Measurements from ENCODE around the gene SPTB. TPM values are rescaled to one million over a fixed set of nuclear protein-coding genes. Genes with fewer than 3 reads are reported as not detected.

The SPTB gene
- total RNA-seq, 4 donors from 2014 or later: 0.13 to 3.8 (median 1.5) TPM

DNA sequence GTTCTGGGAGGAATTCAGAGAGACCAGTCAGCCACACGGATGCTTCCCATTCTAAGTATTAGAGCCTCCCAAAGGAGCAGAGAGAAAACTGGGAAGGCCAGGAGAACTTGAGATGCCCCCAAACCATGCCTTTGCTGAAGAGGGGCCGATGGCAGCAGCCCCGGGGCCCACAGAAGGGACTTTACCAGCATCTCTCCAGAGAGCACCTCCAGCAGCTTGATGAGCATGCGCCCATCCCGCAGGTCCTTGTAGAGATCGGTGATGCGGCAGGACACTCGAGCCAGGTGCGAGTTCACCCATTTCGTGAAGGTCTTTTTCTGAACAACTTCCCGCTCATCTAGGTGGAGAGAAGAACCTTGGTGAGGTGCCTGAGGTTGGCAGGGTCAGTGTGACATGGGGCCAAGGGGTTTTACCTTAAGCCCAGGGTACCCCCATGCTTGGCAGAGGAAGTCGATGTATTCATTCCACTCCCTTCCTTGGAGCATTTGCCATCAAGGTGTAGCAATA is 74.9 kb downstream of the SPTB start:
- TF ChIP-seq, protein P1, sequence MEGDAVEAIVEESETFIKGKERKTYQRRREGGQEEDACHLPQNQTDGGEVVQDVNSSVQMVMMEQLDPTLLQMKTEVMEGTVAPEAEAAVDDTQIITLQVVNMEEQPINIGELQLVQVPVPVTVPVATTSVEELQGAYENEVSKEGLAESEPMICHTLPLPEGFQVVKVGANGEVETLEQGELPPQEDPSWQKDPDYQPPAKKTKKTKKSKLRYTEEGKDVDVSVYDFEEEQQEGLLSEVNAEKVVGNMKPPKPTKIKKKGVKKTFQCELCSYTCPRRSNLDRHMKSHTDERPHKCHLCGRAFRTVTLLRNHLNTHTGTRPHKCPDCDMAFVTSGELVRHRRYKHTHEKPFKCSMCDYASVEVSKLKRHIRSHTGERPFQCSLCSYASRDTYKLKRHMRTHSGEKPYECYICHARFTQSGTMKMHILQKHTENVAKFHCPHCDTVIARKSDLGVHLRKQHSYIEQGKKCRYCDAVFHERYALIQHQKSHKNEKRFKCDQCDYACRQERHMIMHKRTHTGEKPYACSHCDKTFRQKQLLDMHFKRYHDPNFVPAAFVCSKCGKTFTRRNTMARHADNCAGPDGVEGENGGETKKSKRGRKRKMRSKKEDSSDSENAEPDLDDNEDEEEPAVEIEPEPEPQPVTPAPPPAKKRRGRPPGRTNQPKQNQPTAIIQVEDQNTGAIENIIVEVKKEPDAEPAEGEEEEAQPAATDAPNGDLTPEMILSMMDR (IDR thresholded peaks at IDR 0.05): no peak
- no peak for TF ChIP-seq POLR2A (IDR thresholded peaks at IDR 0.05)
- Histone ChIP-seq H3K27ac (no peak overlapping the region), H3K4me1 (peaks cover 0 to 13% (median 5%) of the 10 kb centered on the region in 3 donors), H3K9me3 (no peaks in the 10 kb centered on the region), H3K4me3 (no peak overlapping the region), H3K36me3 (no peaks in the 10 kb centered on the region), H3K27me3 (no peaks in the 10 kb centered on the region)
- intact Hi-C loops (cut with DNase I): no loop called here
- WGBS, 2 donors: 81 to 89% methylated on average over 6 to 11 of the region's 12 CpGs
- DNase-seq: no peak

GRCh38 chr14:64801800-64802199 is 77.9 kb downstream of the SPTB start:
- intact Hi-C loops (cut with DNase I): no loop called here
- TF ChIP-seq, protein P1 (IDR thresholded peaks at IDR 0.05): peak in 1 of 6 experiments; percentile 23
- no peak for TF ChIP-seq POLR2A (IDR thresholded peaks at IDR 0.05)

DNA sequence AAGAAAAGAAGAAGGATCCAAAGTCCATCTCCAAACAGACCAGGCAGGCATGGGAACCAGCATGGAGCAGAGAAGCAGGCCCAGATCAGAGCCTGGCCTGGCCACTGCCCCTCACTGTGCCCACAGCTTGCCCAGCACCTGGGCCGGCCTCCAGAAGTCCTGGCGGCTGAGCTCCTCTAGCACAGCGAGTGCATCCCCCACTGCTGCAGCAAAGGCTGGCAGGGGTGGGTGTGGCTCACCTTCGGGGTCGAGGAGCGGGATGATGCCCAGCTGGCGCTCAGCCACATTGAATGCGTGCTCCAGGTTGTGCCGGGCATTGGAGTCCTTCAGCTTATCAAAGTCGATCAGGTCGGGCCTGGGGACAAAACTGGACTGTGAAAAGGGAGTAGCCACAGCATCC is 78.7 kb downstream of the SPTB start:
- Histone ChIP-seq H3K27ac (no peak overlapping the region), H3K9me3 (no peaks in the 10 kb centered on the region), H3K4me3 (no peak overlapping the region), H3K4me1 (peaks cover 0 to 2% (median 1%) of the 10 kb centered on the region in 3 donors), H3K27me3 (no peaks in the 10 kb centered on the region), H3K36me3 (no peaks in the 10 kb centered on the region)
- no peak for DNase-seq
- 78 to 100% methylated on average over 1 to 5 of the region's 11 CpGs for WGBS, 2 donors
- TF ChIP-seq POLR2A (IDR thresholded peaks at IDR 0.05): no peak
- TF ChIP-seq, protein P1 (IDR thresholded peaks at IDR 0.05): no peak
- intact Hi-C loops (cut with DNase I): no loop called here

More at GRCh38 chr14:64801800-64802199, 77.9 kb downstream of the SPTB start:
- Histone ChIP-seq H3K27me3 (no peaks in the 10 kb centered on the region), H3K4me1 (peaks cover 0 to 9% (median 5%) of the 10 kb centered on the region in 3 donors), H3K9me3 (no peaks in the 10 kb centered on the region), H3K27ac (no peak overlapping the region), H3K4me3 (no peak overlapping the region), H3K36me3 (no peaks in the 10 kb centered on the region)
- DNase-seq: no peak
- no CpG with 5 or more reads among the region's 1 CpG for WGBS, 2 donors

- Histone ChIP-seq H3K4me1 (no peaks in the 10 kb centered on the region), H3K27me3 (peaks cover 0 to 9% (median 0%) of the 10 kb centered on the region in 4 donors), H3K36me3 (no peaks in the 10 kb centered on the region), H3K4me3 (no peak overlapping the region), H3K27ac (no peak overlapping the region), H3K9me3 (no peaks in the 10 kb centered on the region)
- TF ChIP-seq, protein P1 (IDR thresholded peaks at IDR 0.05): peak in 5 of 6 experiments; percentile 22 to 59 (median 41)
- no peak for TF ChIP-seq POLR2A (IDR thresholded peaks at IDR 0.05)
- intact Hi-C loops (cut with DNase I): no loop called here
- no peak for DNase-seq
- 50 to 73% methylated on average over 2 to 3 of the region's 3 CpGs for WGBS, 2 donors
Measured at GRCh38 chr14:64800000-64800399, 79.7 kb downstream of the SPTB start.

DNA sequence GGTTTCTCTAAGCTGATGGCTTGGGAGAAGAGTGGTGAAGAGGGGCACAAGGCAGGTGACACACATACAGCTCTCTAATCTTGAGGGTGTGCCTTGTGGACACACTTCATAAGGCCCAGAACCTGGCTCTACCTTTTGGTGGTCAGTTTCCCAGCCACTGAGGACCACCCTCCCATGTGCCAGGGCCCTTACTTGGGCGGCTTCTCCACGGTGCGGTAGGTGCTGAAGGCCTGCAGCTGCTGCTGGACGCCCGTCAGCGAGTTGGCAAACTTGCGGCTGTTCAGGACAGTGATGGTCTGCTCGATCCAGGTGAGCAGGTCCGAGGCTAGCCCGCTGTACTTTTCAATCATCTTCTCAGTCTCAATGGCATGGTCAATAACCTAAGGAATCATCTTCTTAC is 80.2 kb downstream of the SPTB start:
- DNase-seq: no peak
- intact Hi-C loops (cut with DNase I): no loop called here
- WGBS, 2 donors: 96 to 97% methylated on average over 4 to 7 of the region's 10 CpGs
- TF ChIP-seq, protein P1 (IDR thresholded peaks at IDR 0.05): no peak
- TF ChIP-seq POLR2A (IDR thresholded peaks at IDR 0.05): no peak
- Histone ChIP-seq H3K27me3 (peaks cover 0 to 13% (median 0%) of the 10 kb centered on the region in 4 donors), H3K4me1 (no peaks in the 10 kb centered on the region), H3K27ac (no peak overlapping the region), H3K4me3 (no peak overlapping the region), H3K36me3 (no peaks in the 10 kb centered on the region), H3K9me3 (no peaks in the 10 kb centered on the region)

All from esophagus squamous epithelium (tissue), 5 donors.